ENCODE data around the gene FPR3.
A peak's percentile ranks its signal among the peaks of the same experiment; 100 is the strongest.

The FPR3 gene

DNA sequence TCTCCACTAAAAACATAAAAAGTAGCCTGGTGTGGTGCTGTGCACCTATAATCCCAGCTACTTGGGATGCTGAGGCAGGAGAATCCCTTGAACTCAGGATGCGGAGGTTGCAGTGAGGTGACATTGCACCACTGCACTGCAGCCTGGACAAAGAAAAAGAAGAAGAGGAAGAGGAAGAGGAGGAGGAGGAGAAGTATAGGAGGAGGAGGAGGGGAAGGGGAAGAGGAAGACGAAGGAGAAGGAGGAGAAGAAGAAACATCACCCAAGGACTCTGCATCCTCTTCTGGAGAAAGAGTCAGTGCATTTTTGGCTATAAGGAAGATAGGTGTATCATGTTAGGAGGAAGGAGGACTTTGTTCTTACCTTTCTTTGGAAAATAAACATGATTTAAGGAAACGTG is 13.0 kb upstream of the FPR3 start:
- Histone ChIP-seq H3K27ac (ENCODE audit: low read depth, low read length) (no peak overlapping the region), H3K9me3 (ENCODE audit: control insufficient read depth in 5 of 5, low read length in 5 of 5) (no peaks in the 10 kb centered on the region), H3K36me3 (ENCODE audit: control insufficient read depth in 5 of 5, insufficient read depth in 5 of 5, low read length in 5 of 5) (no peaks in the 10 kb centered on the region), H3K9ac (ENCODE audit: low read length in 5 of 5) (no peak overlapping the region), H3K4me3 (ENCODE audit: low read depth in 1 of 5, low read length in 5 of 5) (no peak overlapping the region), H3K4me1 (ENCODE audit: control insufficient read depth in 5 of 5, insufficient read depth in 5 of 5, low read length in 5 of 5) (peaks cover 0 to 21% (median 3%) of the 10 kb centered on the region in 5 donors), H3K27me3 (ENCODE audit: control insufficient read depth in 5 of 5, insufficient read depth in 4 of 5, low read length in 5 of 5) (peaks cover 0 to 15% (median 0%) of the 10 kb centered on the region in 5 donors)

GRCh38 chr19:51783372-51783771 is 11.6 kb upstream of the FPR3 start:
- Histone ChIP-seq H3K9ac (ENCODE audit: low read length in 5 of 5) (no peak overlapping the region), H3K27ac (ENCODE audit: low read depth, low read length) (no peak overlapping the region), H3K4me1 (ENCODE audit: control insufficient read depth in 5 of 5, insufficient read depth in 5 of 5, low read length in 5 of 5) (peaks cover 0 to 14% (median 0%) of the 10 kb centered on the region in 5 donors), H3K36me3 (ENCODE audit: control insufficient read depth in 5 of 5, insufficient read depth in 5 of 5, low read length in 5 of 5) (no peaks in the 10 kb centered on the region), H3K9me3 (ENCODE audit: control insufficient read depth in 5 of 5, low read length in 5 of 5) (no peaks in the 10 kb centered on the region), H3K4me3 (ENCODE audit: low read depth in 1 of 5, low read length in 5 of 5) (no peak overlapping the region), H3K27me3 (ENCODE audit: control insufficient read depth in 5 of 5, insufficient read depth in 4 of 5, low read length in 5 of 5) (peaks cover 0 to 15% (median 0%) of the 10 kb centered on the region in 5 donors)

DNA sequence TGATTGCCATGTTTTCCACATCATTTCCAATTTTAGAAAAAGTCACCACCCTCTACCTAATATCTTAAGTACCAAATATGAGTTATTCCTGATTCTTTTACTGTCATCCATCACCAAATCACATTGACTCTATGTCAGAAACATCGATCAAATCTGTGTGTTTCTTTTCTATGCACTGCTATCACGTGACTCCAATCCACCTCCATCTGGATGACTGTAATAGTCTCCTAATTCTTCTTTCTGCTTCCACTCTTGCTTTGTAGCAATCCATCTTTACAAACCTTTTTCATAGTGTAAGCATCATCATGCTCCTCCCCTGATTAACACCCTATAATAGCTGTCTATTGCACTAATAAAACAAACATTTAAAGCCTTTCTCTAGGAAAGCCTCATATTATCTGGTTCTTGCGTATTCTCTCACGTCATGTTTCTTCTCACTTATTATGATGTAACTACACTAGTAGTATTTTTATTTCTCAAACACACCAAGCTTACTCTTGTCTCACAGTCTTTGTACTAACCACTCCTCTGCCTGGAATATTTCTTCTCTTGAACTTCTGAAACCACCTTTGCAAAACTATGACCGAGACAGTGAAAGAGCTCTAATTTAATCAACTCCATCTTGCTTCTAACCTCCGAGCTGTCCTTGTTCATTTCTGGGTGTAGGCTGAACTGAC is 10.7 kb upstream of the FPR3 start:
- no peaks in the 10 kb centered on the region for H3K9me3 ChIP-seq (ENCODE audit: control insufficient read depth in 5 of 5, low read length in 5 of 5)
- no peak overlapping the region for H3K9ac ChIP-seq (ENCODE audit: low read length in 5 of 5)
- H3K36me3 ChIP-seq (ENCODE audit: control insufficient read depth in 5 of 5, insufficient read depth in 5 of 5, low read length in 5 of 5): no peaks in the 10 kb centered on the region
- no peak overlapping the region for H3K4me3 ChIP-seq (ENCODE audit: low read depth in 1 of 5, low read length in 5 of 5)
- H3K27me3 ChIP-seq (ENCODE audit: control insufficient read depth in 5 of 5, insufficient read depth in 4 of 5, low read length in 5 of 5): peaks cover 0 to 15% (median 1%) of the 10 kb centered on the region in 5 donors
- H3K27ac ChIP-seq (ENCODE audit: low read depth, low read length): no peak overlapping the region
- H3K4me1 ChIP-seq (ENCODE audit: control insufficient read depth in 5 of 5, insufficient read depth in 5 of 5, low read length in 5 of 5): peaks cover 0 to 18% (median 2%) of the 10 kb centered on the region in 5 donors

GRCh38 chr19:51784922-51785690 is 9.9 kb upstream of the FPR3 start:
- Histone ChIP-seq H3K9ac (ENCODE audit: low read length in 5 of 5) (no peak overlapping the region), H3K4me3 (ENCODE audit: low read depth in 1 of 5, low read length in 5 of 5) (peak overlapping the region in 1 of 5 donors; percentile 33), H3K27ac (ENCODE audit: low read depth, low read length) (peak overlapping the region; percentile 19), H3K27me3 (ENCODE audit: control insufficient read depth in 5 of 5, insufficient read depth in 4 of 5, low read length in 5 of 5) (peaks cover 0 to 12% (median 6%) of the 10 kb centered on the region in 5 donors), H3K36me3 (ENCODE audit: control insufficient read depth in 5 of 5, insufficient read depth in 5 of 5, low read length in 5 of 5) (no peaks in the 10 kb centered on the region), H3K4me1 (ENCODE audit: control insufficient read depth in 5 of 5, insufficient read depth in 5 of 5, low read length in 5 of 5) (peaks cover 0 to 25% (median 4%) of the 10 kb centered on the region in 5 donors), H3K9me3 (ENCODE audit: control insufficient read depth in 5 of 5, low read length in 5 of 5) (no peaks in the 10 kb centered on the region)

- Histone ChIP-seq H3K9me3 (ENCODE audit: control insufficient read depth in 5 of 5, low read length in 5 of 5) (no peaks in the 10 kb centered on the region), H3K9ac (ENCODE audit: low read length in 5 of 5) (no peak overlapping the region), H3K4me1 (ENCODE audit: control insufficient read depth in 5 of 5, insufficient read depth in 5 of 5, low read length in 5 of 5) (peaks cover 0 to 19% (median 4%) of the 10 kb centered on the region in 5 donors), H3K27me3 (ENCODE audit: control insufficient read depth in 5 of 5, insufficient read depth in 4 of 5, low read length in 5 of 5) (peaks cover 0 to 6% (median 0%) of the 10 kb centered on the region in 5 donors), H3K4me3 (ENCODE audit: low read depth in 1 of 5, low read length in 5 of 5) (no peak overlapping the region), H3K27ac (ENCODE audit: low read depth, low read length) (no peak overlapping the region), H3K36me3 (ENCODE audit: control insufficient read depth in 5 of 5, insufficient read depth in 5 of 5, low read length in 5 of 5) (no peaks in the 10 kb centered on the region)
Measured at GRCh38 chr19:51786646-51787494, 8.1 kb upstream of the FPR3 start.

GRCh38 chr19:51788029-51788428 is 6.9 kb upstream of the FPR3 start:
- Histone ChIP-seq H3K4me1 (ENCODE audit: control insufficient read depth in 5 of 5, insufficient read depth in 5 of 5, low read length in 5 of 5) (peaks cover 0 to 19% (median 4%) of the 10 kb centered on the region in 5 donors), H3K4me3 (ENCODE audit: low read depth in 1 of 5, low read length in 5 of 5) (no peak overlapping the region), H3K9ac (ENCODE audit: low read length in 5 of 5) (no peak overlapping the region), H3K27me3 (ENCODE audit: control insufficient read depth in 5 of 5, insufficient read depth in 4 of 5, low read length in 5 of 5) (peaks cover 0 to 6% (median 0%) of the 10 kb centered on the region in 5 donors), H3K9me3 (ENCODE audit: control insufficient read depth in 5 of 5, low read length in 5 of 5) (peaks cover 0 to 4% (median 0%) of the 10 kb centered on the region in 5 donors), H3K36me3 (ENCODE audit: control insufficient read depth in 5 of 5, insufficient read depth in 5 of 5, low read length in 5 of 5) (no peaks in the 10 kb centered on the region), H3K27ac (ENCODE audit: low read depth, low read length) (no peak overlapping the region)

DNA sequence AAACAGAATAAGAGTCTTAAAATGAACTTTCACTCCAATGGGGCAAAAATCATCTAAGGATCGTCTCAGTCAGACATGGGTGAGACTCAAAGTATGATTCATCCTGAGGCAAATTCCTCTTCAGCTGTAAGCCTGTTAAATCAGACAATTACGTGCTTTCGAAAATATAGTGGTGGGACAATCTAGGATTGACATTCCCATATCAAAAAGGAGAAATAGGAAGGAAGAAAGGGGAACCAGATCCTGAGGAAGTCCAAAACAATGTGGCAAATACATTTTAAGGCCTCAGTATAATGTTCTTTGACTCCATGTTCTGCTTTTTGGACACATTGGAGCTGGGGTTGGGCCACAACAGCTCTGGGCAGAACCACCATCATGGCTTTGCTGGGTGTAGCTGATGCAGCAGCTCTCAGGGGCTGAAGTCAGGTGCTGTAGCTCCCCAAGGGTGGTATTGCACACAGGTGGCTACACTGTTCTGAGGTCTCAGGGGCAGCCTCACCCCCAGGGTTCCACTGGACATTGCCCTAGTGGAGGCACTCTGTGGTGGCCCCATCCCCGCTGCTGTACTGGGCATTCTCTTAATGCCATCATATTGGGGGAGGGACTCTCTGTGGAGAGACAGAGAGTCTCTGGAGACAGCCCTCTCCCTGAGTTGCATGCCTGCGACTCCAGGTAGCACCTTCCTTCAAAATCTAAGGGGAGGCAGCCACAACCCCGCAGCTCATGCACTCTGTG is 5.7 kb upstream of the FPR3 start:
- Histone ChIP-seq H3K27me3 (ENCODE audit: control insufficient read depth in 5 of 5, insufficient read depth in 4 of 5, low read length in 5 of 5) (peaks cover 0 to 6% (median 0%) of the 10 kb centered on the region in 5 donors), H3K27ac (ENCODE audit: low read depth, low read length) (no peak overlapping the region), H3K4me1 (ENCODE audit: control insufficient read depth in 5 of 5, insufficient read depth in 5 of 5, low read length in 5 of 5) (peaks cover 0 to 18% (median 4%) of the 10 kb centered on the region in 5 donors)

DNA sequence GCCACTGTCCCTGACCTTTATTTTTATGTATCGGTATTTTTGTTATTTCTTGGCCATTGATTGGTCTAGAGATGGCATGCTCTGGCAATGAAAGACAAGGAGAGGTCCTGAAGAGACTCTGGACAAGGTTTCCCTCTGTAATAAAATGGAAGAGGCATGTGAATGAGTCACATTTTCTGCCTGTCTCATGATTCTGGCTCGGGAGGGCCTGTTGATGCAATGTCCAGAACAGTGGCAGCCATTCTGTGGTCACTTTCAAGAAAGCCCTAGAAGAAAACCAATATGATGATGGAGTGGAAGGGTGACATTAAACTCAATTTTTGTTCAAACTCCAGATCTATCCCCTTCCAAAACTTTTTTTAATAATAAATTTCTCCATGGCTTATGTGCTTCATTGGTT is 2.0 kb upstream of the FPR3 start:
- Histone ChIP-seq H3K4me3 (ENCODE audit: low read depth in 1 of 5, low read length in 5 of 5) (no peak overlapping the region), H3K36me3 (ENCODE audit: control insufficient read depth in 5 of 5, insufficient read depth in 5 of 5, low read length in 5 of 5) (no peaks in the 10 kb centered on the region), H3K9ac (ENCODE audit: low read length in 5 of 5) (no peak overlapping the region), H3K27me3 (ENCODE audit: control insufficient read depth in 5 of 5, insufficient read depth in 4 of 5, low read length in 5 of 5) (peaks cover 0 to 12% (median 6%) of the 10 kb centered on the region in 5 donors), H3K9me3 (ENCODE audit: control insufficient read depth in 5 of 5, low read length in 5 of 5) (peaks cover 0 to 5% (median 0%) of the 10 kb centered on the region in 5 donors), H3K4me1 (ENCODE audit: control insufficient read depth in 5 of 5, insufficient read depth in 5 of 5, low read length in 5 of 5) (peaks cover 0 to 12% (median 4%) of the 10 kb centered on the region in 5 donors), H3K27ac (ENCODE audit: low read depth, low read length) (no peak overlapping the region)

More for the DNA sequence above, 5.7 kb upstream of the FPR3 start:
- H3K36me3 ChIP-seq (ENCODE audit: control insufficient read depth in 5 of 5, insufficient read depth in 5 of 5, low read length in 5 of 5): no peaks in the 10 kb centered on the region
- peaks cover 0 to 5% (median 0%) of the 10 kb centered on the region in 5 donors for H3K9me3 ChIP-seq (ENCODE audit: control insufficient read depth in 5 of 5, low read length in 5 of 5)
- H3K9ac ChIP-seq (ENCODE audit: low read length in 5 of 5): no peak overlapping the region
- no peak overlapping the region for H3K4me3 ChIP-seq (ENCODE audit: low read depth in 1 of 5, low read length in 5 of 5)

- H3K27ac ChIP-seq (ENCODE audit: low read depth, low read length): no peak overlapping the region
- H3K4me3 ChIP-seq (ENCODE audit: low read depth in 1 of 5, low read length in 5 of 5): no peak overlapping the region
- H3K4me1 ChIP-seq (ENCODE audit: control insufficient read depth in 5 of 5, insufficient read depth in 5 of 5, low read length in 5 of 5): peaks cover under 1 to 9% (median 6%) of the 10 kb centered on the region in 5 donors
- no peaks in the 10 kb centered on the region for H3K36me3 ChIP-seq (ENCODE audit: control insufficient read depth in 5 of 5, insufficient read depth in 5 of 5, low read length in 5 of 5)
- H3K9ac ChIP-seq (ENCODE audit: low read length in 5 of 5): no peak overlapping the region
- peaks cover 0 to 5% (median 0%) of the 10 kb centered on the region in 5 donors for H3K9me3 ChIP-seq (ENCODE audit: control insufficient read depth in 5 of 5, low read length in 5 of 5)
- H3K27me3 ChIP-seq (ENCODE audit: control insufficient read depth in 5 of 5, insufficient read depth in 4 of 5, low read length in 5 of 5): peaks cover 0 to 12% (median 6%) of the 10 kb centered on the region in 5 donors
Measured at GRCh38 chr19:51793994-51794393, 963 bp upstream of the FPR3 start.

Measured in subcutaneous abdominal adipose tissue (tissue), 5 donors.